Stimulated activated CD4-positive, alpha-beta T cell treated with anti-CD3 and anti-CD28 coated beads, Interleukin-1b, Interleukin-23, amount 100 ng/mL, for 24 hours (primary cell): Measurements from ENCODE around the gene GJB2.

Experiments used
- DNase-seq, 4 experiments: peaks; one replicate each; pipeline ENCODE4 v3.0.0-alpha.2; 2020; ENCODE audit warnings: low read depth in 4 of 4, low spot score in 1 of 4

GJB2 gene

DNA sequence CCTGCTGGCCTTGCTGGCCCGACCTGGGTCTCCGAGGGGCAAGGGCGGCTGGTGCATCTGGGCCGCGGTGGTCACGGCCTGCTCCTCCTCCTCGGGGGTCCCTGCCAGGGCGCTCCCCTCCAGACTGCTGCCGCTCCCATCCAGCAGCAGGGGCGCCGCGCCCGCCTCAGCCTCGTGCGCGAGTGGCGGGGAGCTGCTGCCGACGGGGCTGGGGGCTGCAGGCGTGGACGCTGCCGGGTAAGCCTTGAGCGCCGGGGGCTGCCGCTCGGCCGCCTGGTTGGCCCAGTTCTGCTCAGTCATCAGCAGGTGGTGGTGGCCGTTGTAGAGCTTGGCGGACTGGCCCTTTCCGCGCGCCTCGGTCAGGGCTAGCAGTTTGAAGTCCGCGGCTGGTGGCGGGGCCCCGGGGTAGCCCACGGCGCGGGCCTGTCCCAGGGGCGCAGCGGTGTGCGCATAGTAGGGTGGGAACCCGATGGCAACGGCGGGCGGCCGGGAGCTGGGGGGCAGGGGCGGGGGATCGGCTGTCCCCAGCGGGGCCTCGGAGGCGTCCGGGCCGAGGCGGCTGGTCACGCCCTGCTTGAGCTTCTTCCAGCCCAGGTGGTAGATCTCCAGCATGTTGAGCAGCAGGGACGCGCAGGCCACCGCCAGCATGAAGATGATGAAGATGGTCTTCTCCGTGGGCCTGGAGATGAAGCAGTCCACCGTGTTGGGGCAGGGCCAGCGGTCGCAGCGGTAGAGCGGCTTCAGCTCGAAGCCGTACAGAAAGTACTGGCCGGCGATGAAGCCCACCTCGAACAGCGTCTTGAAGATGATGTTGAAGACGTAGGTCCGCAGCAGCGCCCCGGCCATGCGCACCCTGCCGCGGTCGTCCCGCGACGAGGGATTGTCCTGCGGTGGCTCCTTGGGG, 50.5 kb downstream of the GJB2 start:
- no peak for DNase-seq

DNA sequence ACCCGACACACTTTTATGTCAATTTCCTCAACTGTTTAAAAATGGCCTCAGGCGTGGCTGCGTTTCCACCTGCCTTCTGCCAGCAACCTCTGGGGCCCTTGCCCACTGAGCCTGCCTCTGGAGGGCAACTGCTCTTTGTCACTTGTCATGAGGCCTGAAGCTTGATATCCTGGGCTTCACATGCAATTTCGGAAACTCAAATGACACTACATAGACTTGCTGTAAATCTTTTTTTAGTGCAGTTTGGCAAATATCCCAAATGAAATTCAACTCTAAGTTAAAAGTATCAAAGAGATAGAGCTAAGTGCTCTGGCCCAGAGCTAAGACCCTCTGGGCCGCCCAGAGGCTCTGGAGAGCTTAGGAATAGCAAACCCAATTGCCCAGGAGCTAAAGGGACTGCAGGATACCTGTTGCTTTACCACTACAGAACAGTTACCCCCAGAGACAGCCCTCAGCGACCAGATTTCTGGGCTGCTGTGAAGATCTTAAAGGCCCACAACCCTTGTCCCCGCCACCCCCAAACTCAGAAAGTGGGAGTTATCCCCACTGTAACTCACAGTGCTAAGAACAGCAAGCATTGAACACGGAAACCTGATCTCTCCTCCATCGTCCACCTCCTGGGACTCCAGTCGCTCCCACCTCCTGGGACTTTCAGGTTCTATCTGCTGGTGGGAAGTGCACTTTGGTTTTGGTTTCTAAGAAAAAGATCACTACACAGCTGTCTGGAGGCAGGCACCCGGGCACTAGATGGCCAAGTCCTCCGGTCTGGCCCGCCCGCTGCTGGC, 51.3 kb downstream of the GJB2 start:
- no peak for DNase-seq

DNA sequence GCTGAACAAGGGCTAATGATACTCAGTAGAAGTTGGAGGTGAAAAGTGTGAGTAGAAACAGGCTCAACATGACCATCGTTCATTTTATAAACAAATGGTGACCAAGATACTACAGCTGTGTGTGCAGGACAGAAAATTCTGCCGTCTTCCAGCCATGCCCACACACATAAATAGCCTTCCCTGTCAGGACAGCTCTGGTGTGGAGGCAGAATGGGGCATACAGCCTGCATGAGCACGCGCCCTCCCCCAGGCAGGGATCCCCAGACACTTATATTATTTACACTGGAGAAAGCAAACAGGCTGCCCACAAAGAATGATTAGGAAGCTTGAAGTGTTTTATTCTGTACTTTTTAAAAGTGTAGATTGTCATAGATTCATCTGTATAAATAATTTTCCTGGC, 52.3 kb downstream of the GJB2 start:
- no peak for DNase-seq

DNA sequence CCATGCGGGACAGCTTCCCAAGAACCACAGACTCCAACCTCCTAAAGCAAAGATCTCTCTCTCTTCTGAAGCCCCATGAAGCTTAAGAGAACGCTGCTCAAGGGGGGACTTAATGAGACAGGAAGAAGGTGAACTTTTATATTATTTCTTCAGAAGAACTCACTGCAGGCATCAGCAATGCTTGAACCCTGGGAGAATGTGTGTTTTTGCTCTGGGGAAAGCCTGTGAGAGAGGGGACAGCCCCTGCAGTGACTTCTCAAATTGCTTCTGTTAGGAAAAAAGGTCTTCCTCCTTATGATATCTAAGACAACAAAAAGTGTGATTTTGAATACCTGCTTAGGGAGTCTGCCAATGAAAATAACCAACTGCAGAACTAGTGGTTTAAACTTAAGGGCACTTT, 54.9 kb downstream of the GJB2 start:
- no peak for DNase-seq
